Esophagus muscularis mucosa (tissue), 3 donors: ENCODE results near the gene LDHA.

Experiments used
- CTCF ChIP-seq, 3 experiments: fragments of 200-600 bp in 2 of 3; fragments of 450-650 bp in 1 of 3; sonication (generic) in 2 of 3; IDR thresholded peaks; one replicate each; pipeline ENCODE4 v1.5.1; 2017 to 2019; ENCODE audit warnings: antibody characterized with exemption in 3 of 3, mild to moderate bottlenecking in 2 of 3, moderate library complexity in 1 of 3
- POLR2AphosphoS5 ChIP-seq, 2 donors: sonication (generic); formaldehyde crosslinking; IDR thresholded peaks; one replicate each; pipeline ENCODE4 v1.6.1; 2017; ENCODE audit warnings: antibody characterized with exemption in 2 of 2

GRCh38 chr11:18390088-18390487 is 4.3 kb upstream of the LDHA start:
- TF ChIP-seq CTCF (IDR thresholded peaks at IDR 0.05) (no peak), POLR2AphosphoS5 (IDR thresholded peaks at IDR 0.05) (no peak)
